ENCODE data around the gene KCNAB2.

DNA sequence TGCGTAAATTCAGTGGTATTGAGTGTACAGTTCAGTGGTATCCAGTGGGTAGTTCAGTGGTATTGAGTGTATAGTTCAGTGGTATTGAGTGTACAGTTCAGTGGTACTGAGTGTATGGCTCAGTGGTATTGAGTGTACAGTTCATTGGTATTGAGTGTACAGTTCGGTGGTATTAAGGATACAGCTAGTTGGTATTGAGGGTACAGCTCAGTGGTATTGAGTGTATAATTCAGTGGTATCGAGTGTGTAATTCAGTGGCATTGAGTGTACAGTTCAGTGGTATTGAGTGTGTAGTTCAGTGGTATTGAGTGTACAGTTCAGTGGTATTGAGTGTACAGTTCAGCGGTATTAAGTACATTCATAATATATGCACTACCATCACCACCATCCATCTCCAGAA lies 23.5 kb upstream of the KCNAB2 start:
- TF ChIP-seq SIN3A (IDR thresholded peaks at IDR 0.05; ENCODE audit: borderline replicate concordance, insufficient read depth, low read length), result no peak
- TF ChIP-seq, protein P1, sequence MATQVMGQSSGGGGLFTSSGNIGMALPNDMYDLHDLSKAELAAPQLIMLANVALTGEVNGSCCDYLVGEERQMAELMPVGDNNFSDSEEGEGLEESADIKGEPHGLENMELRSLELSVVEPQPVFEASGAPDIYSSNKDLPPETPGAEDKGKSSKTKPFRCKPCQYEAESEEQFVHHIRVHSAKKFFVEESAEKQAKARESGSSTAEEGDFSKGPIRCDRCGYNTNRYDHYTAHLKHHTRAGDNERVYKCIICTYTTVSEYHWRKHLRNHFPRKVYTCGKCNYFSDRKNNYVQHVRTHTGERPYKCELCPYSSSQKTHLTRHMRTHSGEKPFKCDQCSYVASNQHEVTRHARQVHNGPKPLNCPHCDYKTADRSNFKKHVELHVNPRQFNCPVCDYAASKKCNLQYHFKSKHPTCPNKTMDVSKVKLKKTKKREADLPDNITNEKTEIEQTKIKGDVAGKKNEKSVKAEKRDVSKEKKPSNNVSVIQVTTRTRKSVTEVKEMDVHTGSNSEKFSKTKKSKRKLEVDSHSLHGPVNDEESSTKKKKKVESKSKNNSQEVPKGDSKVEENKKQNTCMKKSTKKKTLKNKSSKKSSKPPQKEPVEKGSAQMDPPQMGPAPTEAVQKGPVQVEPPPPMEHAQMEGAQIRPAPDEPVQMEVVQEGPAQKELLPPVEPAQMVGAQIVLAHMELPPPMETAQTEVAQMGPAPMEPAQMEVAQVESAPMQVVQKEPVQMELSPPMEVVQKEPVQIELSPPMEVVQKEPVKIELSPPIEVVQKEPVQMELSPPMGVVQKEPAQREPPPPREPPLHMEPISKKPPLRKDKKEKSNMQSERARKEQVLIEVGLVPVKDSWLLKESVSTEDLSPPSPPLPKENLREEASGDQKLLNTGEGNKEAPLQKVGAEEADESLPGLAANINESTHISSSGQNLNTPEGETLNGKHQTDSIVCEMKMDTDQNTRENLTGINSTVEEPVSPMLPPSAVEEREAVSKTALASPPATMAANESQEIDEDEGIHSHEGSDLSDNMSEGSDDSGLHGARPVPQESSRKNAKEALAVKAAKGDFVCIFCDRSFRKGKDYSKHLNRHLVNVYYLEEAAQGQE (IDR thresholded peaks at IDR 0.05; ENCODE audit: insufficient read depth in 1 of 2, low read depth in 2 of 2, low read length in 2 of 2), result no peak
- no peak for TF ChIP-seq POLR2AphosphoS5 (IDR thresholded peaks at IDR 0.05; ENCODE audit: low read depth, low read length)
- no peak for TF ChIP-seq TAF1 (IDR thresholded peaks at IDR 0.05; ENCODE audit: borderline replicate concordance, insufficient read depth, low read length)

Measured in PFSK-1 (cell line).